HG02588 (cell line): ENCODE data around the gene KPNA5.
"Not testable (repeated sequence)": the region's sequence is repeated elsewhere in the genome, so short reads cannot be mapped to it uniquely, and the experiment has no call there.

Experiments
- ATAC-seq: cut with Tn5 transposase; IDR thresholded peaks from one replicate; pipeline ENCODE4 v1.9.1; 2021; ENCODE audit warnings: mild to moderate bottlenecking, moderate library complexity; ENCODE audit not compliant: unreplicated experiment

Gene KPNA5

GRCh38 chr6:116680880-116681672, at the start of gene KPNA5:
Gene KPNA5 (plus strand): TSS chr6:116681211. CDS start chr6:116681335, 124 bp downstream.
- peak; percentile 93 for ATAC-seq

- no peak for ATAC-seq
Measured at GRCh38 chr6:116631379-116631990, 49.5 kb upstream of the KPNA5 start.

GRCh38 chr6:116633685-116634084, 47.3 kb upstream of the KPNA5 start:
- no peak for ATAC-seq

- ATAC-seq, result no peak
Measured at GRCh38 chr6:116648156-116648555, 32.9 kb upstream of the KPNA5 start.

GRCh38 chr6:116649129-116649528, 31.9 kb upstream of the KPNA5 start:
- ATAC-seq, result no peak

GRCh38 chr6:116651916-116652315, 29.1 kb upstream of the KPNA5 start:
- ATAC-seq, result no peak

GRCh38 chr6:116661594-116661993, 19.4 kb upstream of the KPNA5 start:
- ATAC-seq, result no peak

GRCh38 chr6:116662202-116662601, 18.8 kb upstream of the KPNA5 start:
- no peak for ATAC-seq

GRCh38 chr6:116663308-116663707, 17.7 kb upstream of the KPNA5 start:
- no peak for ATAC-seq

GRCh38 chr6:116664169-116664568, 16.8 kb upstream of the KPNA5 start:
- not testable (repeated sequence) for ATAC-seq

GRCh38 chr6:116665464-116665863, 15.5 kb upstream of the KPNA5 start:
- ATAC-seq, result no peak

GRCh38 chr6:116666869-116667268, 14.1 kb upstream of the KPNA5 start:
- ATAC-seq, result no peak

GRCh38 chr6:116667623-116668022, 13.4 kb upstream of the KPNA5 start:
- ATAC-seq, result no peak

- no peak for ATAC-seq
Measured at GRCh38 chr6:116672306-116672705, 8.7 kb upstream of the KPNA5 start.

- no peak for ATAC-seq
Measured at GRCh38 chr6:116676021-116676420, 5.0 kb upstream of the KPNA5 start.

GRCh38 chr6:116682334-116682712, 1.3 kb downstream of the KPNA5 start:
- ATAC-seq, result peak; percentile 21

GRCh38 chr6:116685437-116685993, 4.5 kb downstream of the KPNA5 start:
- ATAC-seq, result no peak

- ATAC-seq, result not testable (repeated sequence)
Measured at GRCh38 chr6:116686475-116687101, 5.6 kb downstream of the KPNA5 start.

GRCh38 chr6:116691154-116691553, 10.1 kb downstream of the KPNA5 start:
- no peak for ATAC-seq

GRCh38 chr6:116692873-116693272, 11.9 kb downstream of the KPNA5 start:
- not testable (repeated sequence) for ATAC-seq

- ATAC-seq, result not testable (repeated sequence)
Measured at GRCh38 chr6:116693275-116693674, 12.3 kb downstream of the KPNA5 start.

GRCh38 chr6:116695401-116695800, 14.4 kb downstream of the KPNA5 start:
- ATAC-seq, result peak; percentile 82
